ENCODE measurements around the gene DAAM1.

GRCh38 chr14:59376686-59377085 is 188.2 kb downstream of the DAAM1 start:
- TF ChIP-seq CTCF (IDR thresholded peaks at IDR 0.05) = no peak
- TF ChIP-seq POLR2A (IDR thresholded peaks at IDR 0.05) = no peak
- no peak for TF ChIP-seq EP300 (IDR thresholded peaks at IDR 0.05)
